OCI-M2 (cell line): ENCODE measurements around the gene MPC2.
"Not testable (repeated sequence)": the region's sequence is repeated elsewhere in the genome, so short reads cannot be mapped to it uniquely, and the experiment has no call there.

ENCODE experiments used
- DNase-seq: peaks from one replicate; lab custom pipeline; 2025; ENCODE audit not compliant: unreplicated experiment; lab: John Stamatoyannopoulos, UW

MPC2 gene

DNA sequence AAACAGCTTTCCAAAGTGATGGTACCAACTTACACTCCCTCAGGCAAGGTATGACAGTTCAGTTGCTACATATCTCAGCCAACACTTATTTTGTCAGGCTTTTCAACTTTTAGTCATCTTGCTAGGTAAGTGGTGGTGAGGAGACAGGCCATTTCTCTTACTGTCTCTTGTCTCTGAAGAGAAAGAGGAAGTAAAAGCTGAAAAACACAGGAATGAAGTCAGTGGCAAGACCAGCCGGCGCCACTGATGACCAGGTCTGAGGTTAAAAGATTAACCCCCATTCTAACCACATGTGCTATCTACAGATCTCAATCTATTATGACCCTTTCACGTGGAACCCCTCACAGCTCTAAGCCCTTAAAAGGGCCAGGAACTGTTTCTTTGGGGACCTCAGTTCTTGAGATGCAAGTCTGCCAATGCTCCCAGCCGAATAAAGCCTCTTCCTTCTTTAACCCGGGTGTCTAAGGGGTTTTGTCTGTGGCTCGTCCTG is 27.1 kb downstream of the MPC2 start:
- peak; percentile 77 for DNase-seq

GRCh38 chr1:167905671-167906070 is 31.2 kb downstream of the MPC2 start:
- DNase-seq, result no peak

GRCh38 chr1:167905182-167905581 is 31.7 kb downstream of the MPC2 start:
- DNase-seq, result no peak

DNA sequence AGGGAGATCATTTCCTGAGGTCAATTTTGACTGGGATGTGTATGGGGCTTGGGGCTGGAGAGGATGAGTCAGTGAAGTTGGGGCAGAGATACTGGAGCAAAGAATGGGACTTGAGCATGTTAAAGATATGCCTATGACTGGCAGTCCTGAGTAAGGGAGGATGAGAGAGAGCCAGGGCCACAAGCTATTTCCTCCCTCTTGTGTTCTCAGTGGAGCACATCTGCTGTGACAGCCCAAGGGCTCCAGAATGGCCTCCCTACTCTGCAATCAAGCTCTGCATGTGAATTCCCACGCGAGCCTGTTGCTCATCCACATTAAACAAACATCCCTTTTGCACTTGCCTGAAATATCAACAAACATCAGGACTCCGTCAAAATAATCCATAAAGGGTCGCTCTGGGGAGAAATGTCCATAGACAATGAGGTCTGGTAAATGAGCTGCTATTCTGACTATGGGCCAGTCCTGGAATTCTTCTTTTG is 32.2 kb downstream of the MPC2 start:
- peak; percentile 10 for DNase-seq

- DNase-seq, result no peak
Observed at GRCh38 chr1:167900907-167901306, 36.0 kb downstream of the MPC2 start.

DNA sequence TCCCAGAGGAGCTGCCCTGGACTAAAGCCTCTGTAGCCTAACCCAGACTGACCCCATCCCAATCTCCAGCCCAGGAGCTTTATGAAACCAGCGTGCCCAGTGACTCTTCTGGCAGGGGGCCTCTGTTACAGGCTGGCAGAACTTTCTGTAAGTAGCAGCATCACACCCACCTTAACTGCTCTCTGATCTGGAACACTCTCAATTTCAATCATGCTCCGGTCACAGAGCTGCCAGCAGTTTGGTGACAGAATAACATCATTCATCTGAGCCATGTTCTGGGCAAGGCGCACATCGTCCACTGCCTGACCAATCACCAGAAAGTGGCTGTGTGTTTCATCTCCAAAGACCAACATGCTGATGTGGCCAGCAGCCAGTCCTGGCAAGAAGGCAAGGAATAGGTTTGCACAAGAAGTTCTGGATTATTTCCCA is 37.6 kb downstream of the MPC2 start:
- no peak for DNase-seq

DNA sequence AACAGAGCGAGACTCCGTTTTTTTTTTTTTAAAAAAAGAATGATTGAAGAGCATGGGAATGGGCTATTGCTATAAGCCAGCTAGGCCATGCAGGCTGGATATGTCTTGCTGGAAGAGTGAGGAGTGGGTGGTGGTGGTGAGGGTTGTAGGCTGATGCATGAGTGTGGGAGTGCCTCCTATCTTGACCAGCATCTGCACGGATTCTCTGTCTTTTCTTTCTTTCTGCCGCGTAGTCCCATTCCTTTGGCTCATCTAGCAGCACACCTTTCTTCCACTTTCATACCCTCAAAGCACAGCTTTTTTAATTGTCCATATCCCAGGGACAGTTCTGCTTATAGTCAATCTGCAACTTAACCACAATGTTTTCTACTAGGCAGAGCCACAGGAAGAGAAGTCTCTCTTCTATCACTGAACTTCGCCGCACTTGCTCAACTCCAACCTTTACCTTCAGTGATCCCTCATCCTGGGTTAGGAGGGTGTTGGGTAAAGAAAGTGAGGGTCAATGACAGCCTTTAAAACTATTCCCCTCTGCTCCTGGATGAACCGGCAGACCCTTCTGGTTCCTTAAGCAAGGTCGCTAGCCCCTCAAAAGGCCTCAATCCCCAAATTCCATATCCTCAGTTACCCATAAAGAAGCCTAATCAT is 38.2 kb downstream of the MPC2 start:
- no peak for DNase-seq

DNA sequence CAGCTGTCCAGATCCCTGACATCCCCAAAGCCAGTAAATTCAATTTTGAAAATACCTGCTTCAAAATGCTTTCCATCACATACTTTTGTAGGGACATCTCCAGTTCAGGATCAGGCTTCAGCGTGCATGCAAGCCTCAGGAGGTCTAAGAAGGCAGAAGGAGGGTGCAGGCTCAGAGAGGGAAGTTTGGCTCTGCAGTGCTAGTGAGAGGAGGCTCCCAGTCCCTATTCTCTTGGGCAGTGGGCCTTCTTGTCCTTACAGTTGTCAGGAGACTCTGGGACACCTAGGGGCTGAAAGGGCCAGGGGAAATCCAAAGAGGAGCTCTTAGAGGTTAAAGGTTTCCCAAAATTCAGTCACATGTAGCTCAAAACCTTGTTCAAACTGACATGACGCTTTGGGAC is 43.1 kb downstream of the MPC2 start:
- DNase-seq, result no peak

GRCh38 chr1:167890400-167890799 is 46.5 kb downstream of the MPC2 start:
- DNase-seq, result no peak

- not testable (repeated sequence) for DNase-seq
Observed at GRCh38 chr1:167887187-167887586, 49.7 kb downstream of the MPC2 start.

DNA sequence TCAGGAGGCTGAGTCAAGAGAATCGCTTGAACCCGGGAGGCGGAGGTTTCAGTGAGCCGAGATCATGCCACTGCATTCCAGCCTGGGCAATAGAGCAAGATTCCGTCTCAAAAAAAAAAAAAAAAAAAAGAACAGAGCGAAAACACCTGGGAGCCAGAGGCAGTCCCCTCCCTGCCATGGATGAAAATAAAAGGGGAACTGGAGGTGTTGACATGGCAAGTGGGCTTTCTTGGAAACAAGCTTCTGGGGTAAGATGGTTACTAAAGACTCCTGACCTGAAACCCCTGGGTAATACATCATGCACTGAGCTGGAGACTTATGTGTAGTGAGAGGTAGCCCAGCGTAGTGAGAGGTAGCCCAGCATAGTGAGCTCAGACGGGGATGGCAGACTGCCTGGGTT is 54.5 kb downstream of the MPC2 start:
- DNase-seq, result no peak

DNA sequence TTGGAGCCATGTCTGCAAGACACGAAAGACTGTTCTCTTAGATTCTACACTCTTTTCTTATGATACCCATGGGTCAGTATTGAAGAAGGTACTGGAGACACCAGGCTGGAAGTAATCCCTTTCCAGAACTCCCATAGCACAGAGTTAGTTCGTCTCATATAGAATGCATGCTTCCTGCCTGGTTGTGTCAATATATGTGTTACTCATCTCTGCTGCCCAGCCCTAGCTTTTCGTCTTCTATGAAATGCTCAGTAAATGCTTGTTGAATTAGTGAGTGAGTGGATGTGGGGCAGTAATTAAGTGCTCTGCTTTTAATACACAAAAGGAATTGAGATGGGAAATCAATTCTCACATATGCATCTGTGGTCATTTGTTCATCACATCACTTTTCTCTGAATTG is 55.1 kb downstream of the MPC2 start:
- DNase-seq, result no peak

DNA sequence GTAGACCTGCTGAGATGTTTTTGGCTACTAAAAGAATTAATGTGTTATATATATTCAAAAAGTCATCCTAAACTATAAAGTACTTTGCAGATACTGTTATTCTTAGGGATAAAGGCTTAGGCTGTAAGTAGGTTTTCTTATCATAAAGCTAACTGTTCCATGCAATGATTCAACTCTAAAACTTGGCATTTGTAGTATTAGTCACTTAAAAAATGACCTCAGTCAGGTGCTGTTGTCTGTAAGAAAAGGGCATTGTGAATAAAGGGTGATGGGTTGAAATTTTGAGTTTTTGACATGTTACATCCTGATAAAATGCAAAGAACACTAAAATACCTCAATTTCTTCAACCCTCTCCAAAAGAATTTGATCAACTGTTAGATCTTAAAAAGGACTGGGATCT is 55.8 kb downstream of the MPC2 start:
- no peak for DNase-seq

- DNase-seq, result no peak
Observed at GRCh38 chr1:167880580-167881021, 56.3 kb downstream of the MPC2 start.

- DNase-seq, result no peak
Observed at GRCh38 chr1:167879508-167879907, 57.4 kb downstream of the MPC2 start.

DNA sequence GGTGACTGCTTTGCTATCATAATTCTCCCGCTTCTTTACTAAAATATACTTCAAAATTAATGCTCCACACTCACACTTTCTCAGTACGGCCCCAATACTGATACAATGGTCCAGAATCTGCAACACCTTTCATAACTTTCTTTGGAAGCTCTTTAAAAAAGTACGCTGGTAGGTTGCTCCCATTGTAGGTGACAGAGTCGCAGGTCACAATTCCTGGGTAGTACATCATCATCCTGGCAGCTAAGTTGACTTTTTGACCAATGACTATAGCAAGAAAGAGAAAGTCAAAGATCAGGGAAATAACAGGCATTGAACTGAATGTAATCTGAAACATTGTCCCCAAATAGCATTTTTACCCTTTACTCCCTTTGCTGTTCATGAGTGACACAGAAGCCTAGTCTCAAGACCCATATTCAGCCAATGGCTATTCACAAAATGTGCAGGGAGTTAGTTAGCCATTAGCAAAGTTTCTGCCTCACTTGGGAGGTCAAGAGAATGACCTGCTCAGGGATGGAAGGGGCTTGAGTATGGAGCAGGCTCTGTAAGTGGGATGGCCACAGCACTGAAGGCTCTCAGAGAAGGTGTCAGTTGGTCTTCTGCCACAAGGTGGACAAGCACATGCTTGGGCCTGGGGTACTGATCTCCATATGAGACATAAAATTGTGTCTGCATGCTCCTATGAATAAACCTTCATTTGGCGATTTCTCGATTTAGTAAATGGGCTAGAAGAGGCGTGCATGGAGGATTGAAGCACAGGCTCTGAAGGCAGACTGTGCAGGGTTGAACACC is 58.3 kb downstream of the MPC2 start:
- no peak for DNase-seq

DNA sequence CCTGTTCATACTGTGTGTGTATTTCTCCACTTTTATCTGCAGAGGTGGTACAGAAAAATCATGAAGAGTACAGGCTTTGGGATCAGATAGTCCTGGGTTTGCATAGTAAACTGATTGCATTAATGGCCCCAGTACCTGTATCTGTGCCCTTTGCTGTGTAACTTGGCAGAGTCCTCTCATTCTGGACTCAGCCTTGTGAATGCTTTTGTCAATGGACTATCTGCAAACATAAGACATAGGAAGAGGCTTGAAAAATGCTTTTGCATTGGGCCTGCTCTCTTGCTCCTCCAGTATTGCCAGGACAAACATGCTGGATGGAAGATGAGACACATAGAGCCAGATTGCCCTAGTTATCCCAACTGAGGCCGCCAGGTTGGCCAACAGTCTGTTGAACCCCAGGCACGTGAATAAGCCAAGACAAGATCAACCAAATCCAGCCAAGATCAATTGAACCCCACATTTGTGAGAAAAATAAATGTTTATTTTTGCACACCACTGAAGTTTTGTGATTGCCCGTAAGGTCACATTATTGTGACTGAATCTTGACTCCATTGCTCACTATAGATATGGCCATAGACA is 60.2 kb downstream of the MPC2 start:
- no peak for DNase-seq

DNA sequence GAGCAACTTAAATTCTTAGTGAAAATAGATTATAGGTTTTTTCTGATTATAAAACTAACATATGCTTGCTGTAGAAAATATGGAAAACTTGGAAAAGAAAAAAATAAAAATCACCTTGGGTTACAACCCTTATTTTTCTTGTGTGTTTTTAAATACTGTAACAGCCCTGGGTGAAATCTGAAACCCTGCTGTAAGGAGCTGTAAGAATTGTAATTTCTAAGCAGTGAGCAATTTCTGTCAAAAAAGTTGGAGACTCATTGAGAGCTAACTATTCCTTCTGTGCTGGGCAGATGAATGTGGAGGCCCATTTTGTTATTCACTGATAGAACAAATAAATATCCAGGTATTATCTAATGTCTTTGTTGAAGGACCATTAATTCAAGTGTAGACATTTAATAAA is 65.5 kb downstream of the MPC2 start:
- DNase-seq, result no peak

- DNase-seq, result not testable (repeated sequence)
Observed at GRCh38 chr1:167869157-167870001, 67.5 kb downstream of the MPC2 start.

DNA sequence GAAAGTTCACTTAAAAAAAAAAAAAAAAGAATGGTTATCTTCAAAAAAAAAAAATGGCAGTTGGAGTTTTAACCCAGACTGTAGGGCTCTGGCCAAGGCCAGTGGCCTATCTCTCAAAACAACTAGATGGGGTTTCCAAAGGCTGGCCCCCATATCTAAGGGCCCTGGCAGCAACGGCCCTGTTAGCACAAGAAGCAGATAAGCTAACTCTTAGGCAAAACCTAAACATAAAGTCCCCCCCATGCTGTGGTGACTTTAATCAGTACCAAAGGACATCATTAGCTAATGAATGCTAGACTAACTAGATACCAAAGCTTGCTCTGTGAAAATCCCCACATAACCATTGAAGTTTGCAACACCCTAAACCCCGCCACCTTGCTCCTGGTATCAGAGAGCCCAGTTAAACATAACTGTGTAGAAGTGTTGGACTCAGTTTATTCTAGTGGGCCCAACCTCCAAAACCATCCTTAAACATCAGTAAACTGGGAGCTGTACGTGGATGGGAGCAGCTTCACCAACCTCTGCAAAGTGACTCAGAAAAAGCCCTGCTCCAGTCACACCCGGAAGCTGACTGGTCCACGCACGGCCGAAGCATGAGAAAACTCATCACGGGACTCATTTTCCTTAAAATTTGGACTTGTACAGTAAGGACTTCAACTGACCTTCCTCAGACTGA is 70.0 kb downstream of the MPC2 start:
- peak; percentile 55 for DNase-seq
